NCI-H2196 (cell line): ENCODE data around the gene ERC2.

Source experiments
- DNase-seq: peaks from one replicate; lab custom pipeline; 2025; ENCODE audit not compliant: unreplicated experiment; lab: John Stamatoyannopoulos, UW

Gene ERC2

GRCh38 chr3:55661141-55661540 lies 807.1 kb downstream of the ERC2 start:
- no peak for DNase-seq

- DNase-seq: no peak
Observed at GRCh38 chr3:55660642-55661041, 807.6 kb downstream of the ERC2 start.

- DNase-seq: no peak
Observed at GRCh38 chr3:55659701-55660100, 808.6 kb downstream of the ERC2 start.

- no peak for DNase-seq
Observed at GRCh38 chr3:55658690-55659562, 809.3 kb downstream of the ERC2 start.

- no peak for DNase-seq
Observed at GRCh38 chr3:55658270-55658669, 810.0 kb downstream of the ERC2 start.

- DNase-seq: no peak
Observed at GRCh38 chr3:55655544-55655943, 812.7 kb downstream of the ERC2 start.

GRCh38 chr3:55654123-55654760 lies 814.0 kb downstream of the ERC2 start:
- DNase-seq: no peak

GRCh38 chr3:55651011-55651410 lies 817.3 kb downstream of the ERC2 start:
- no peak for DNase-seq

- DNase-seq: no peak
Observed at GRCh38 chr3:55650011-55650410, 818.3 kb downstream of the ERC2 start.

GRCh38 chr3:55649554-55649953 lies 818.7 kb downstream of the ERC2 start:
- no peak for DNase-seq

GRCh38 chr3:55648591-55649318 lies 819.5 kb downstream of the ERC2 start:
- no peak for DNase-seq

- no peak for DNase-seq
Observed at GRCh38 chr3:55647670-55648069, 820.6 kb downstream of the ERC2 start.

- no peak for DNase-seq
Observed at GRCh38 chr3:55647063-55647462, 821.2 kb downstream of the ERC2 start.

GRCh38 chr3:55646121-55646520 lies 822.1 kb downstream of the ERC2 start:
- DNase-seq: no peak

- no peak for DNase-seq
Observed at GRCh38 chr3:55645422-55645821, 822.8 kb downstream of the ERC2 start.

- no peak for DNase-seq
Observed at GRCh38 chr3:55643283-55643682, 825.0 kb downstream of the ERC2 start.

- DNase-seq: no peak
Observed at GRCh38 chr3:55641964-55642363, 826.3 kb downstream of the ERC2 start.

- no peak for DNase-seq
Observed at GRCh38 chr3:55639896-55640765, 828.1 kb downstream of the ERC2 start.

- DNase-seq: no peak
Observed at GRCh38 chr3:55639143-55639542, 829.1 kb downstream of the ERC2 start.

- no peak for DNase-seq
Observed at GRCh38 chr3:55637906-55638638, 830.2 kb downstream of the ERC2 start.
